ENCODE results near the gene SH3PXD2B.

DNA sequence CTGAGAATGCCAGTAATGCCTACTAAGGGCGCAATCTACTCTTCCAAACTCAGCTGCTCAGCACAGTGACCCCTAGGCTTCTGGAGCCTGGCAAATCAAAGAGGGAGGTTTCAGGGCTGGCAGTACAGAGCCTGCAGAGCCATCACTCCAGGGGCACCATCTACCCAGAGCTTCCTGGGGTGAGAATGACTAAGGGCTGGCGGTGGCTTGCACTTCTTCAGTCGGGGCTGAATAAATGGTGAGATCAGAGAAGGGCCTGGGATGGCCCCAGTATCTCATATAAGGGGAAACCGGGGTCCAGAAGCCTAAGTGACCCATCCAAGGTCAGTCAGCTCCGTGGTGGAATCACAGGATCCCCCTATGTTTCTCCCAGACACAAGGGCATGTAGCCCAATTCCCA is 5.3 kb downstream of the SH3PXD2B start:
- TF ChIP-seq, protein P1, sequence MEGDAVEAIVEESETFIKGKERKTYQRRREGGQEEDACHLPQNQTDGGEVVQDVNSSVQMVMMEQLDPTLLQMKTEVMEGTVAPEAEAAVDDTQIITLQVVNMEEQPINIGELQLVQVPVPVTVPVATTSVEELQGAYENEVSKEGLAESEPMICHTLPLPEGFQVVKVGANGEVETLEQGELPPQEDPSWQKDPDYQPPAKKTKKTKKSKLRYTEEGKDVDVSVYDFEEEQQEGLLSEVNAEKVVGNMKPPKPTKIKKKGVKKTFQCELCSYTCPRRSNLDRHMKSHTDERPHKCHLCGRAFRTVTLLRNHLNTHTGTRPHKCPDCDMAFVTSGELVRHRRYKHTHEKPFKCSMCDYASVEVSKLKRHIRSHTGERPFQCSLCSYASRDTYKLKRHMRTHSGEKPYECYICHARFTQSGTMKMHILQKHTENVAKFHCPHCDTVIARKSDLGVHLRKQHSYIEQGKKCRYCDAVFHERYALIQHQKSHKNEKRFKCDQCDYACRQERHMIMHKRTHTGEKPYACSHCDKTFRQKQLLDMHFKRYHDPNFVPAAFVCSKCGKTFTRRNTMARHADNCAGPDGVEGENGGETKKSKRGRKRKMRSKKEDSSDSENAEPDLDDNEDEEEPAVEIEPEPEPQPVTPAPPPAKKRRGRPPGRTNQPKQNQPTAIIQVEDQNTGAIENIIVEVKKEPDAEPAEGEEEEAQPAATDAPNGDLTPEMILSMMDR (conservative IDR thresholded peaks at IDR 0.05; ENCODE audit: low read length) = no peak
- no peak for TF ChIP-seq EZH2phosphoT487 (IDR thresholded peaks at IDR 0.05; ENCODE audit: borderline replicate concordance, low read depth, low read length)
